ENCODE results near the gene NXNL1. TPM values are rescaled to one million over a fixed set of nuclear protein-coding genes. Genes with fewer than 3 reads are reported as not detected.
"Not testable (repeated sequence)": the region's sequence is repeated elsewhere in the genome, so short reads cannot be mapped to it uniquely, and the experiment has no call there.

NXNL1 gene
- total RNA-seq, 1 donor from 2014 or later: not detected

DNA sequence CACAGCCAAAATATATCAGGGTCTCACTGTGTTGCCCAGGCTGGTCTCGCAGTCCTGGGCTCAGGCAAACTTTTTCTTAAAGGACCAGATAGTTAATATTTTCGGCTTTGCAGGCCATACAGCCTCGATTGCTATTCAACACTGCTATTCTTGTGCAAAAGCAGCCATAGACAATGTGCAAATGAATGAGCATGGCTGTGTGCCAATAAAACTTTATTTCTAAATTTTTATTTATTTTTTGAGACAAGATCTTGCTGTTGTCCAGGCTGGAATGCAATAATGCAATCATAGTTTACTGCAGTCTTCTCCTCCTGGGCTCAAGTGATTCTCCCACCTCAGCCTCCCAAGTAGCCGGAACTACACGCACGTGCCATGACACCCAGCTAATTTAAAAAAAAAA is 42.5 kb upstream of the NXNL1 start:
- no peak overlapping the region for H3K27ac ChIP-seq
- no peaks in the 10 kb centered on the region for H3K9me3 ChIP-seq
- DNase-seq (ENCODE audit: low spot score in 2 of 2): no peak
- peaks cover 17 to 19% of the 10 kb centered on the region in 2 donors for H3K36me3 ChIP-seq
- TF ChIP-seq, protein P1, sequence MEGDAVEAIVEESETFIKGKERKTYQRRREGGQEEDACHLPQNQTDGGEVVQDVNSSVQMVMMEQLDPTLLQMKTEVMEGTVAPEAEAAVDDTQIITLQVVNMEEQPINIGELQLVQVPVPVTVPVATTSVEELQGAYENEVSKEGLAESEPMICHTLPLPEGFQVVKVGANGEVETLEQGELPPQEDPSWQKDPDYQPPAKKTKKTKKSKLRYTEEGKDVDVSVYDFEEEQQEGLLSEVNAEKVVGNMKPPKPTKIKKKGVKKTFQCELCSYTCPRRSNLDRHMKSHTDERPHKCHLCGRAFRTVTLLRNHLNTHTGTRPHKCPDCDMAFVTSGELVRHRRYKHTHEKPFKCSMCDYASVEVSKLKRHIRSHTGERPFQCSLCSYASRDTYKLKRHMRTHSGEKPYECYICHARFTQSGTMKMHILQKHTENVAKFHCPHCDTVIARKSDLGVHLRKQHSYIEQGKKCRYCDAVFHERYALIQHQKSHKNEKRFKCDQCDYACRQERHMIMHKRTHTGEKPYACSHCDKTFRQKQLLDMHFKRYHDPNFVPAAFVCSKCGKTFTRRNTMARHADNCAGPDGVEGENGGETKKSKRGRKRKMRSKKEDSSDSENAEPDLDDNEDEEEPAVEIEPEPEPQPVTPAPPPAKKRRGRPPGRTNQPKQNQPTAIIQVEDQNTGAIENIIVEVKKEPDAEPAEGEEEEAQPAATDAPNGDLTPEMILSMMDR (IDR thresholded peaks at IDR 0.05): no peak
- H3K4me1 ChIP-seq: no peaks in the 10 kb centered on the region
- intact Hi-C loops (cut with DNase I): no loop called here
- H3K4me3 ChIP-seq: no peak overlapping the region
- no peaks in the 10 kb centered on the region for H3K27me3 ChIP-seq

DNA sequence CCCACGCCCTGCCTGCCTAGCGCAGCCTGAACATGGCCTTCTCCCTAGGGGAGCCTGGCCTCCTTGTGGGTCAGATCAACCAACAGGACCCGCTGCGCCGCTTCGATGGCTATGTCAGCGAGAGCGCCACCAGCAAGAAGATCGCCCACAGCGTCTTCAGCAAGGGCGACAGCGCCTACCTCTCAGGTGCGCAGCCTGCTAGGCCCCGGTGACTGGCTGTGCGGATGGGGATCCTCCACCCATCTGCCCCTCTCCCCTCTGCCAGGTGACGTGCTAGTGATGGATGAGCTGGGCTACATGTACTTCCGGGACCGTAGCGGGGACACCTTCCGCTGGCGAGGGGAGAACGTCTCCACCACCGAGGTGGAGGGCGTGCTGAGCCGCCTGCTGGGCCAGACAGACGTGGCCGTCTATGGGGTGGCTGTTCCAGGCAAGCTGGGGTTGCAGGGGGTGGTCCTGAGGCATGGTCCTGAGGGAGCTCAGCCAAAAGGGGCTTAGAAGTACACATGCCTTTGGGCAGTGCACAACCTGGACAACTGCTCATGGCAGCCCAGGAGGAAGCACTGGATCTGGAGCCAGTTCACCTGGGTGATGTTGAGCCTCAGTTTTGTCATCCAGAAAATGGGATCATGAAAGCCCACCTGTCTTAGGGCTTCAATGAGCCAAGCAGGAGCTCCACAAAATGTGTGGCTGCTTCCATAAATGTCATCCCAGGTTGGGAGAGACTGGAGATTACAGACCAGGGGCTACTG is 39.9 kb upstream of the NXNL1 start:
- Histone ChIP-seq H3K4me3 (no peak overlapping the region), H3K27ac (no peak overlapping the region), H3K4me1 (no peaks in the 10 kb centered on the region), H3K27me3 (no peaks in the 10 kb centered on the region), H3K36me3 (peaks cover 26 to 29% of the 10 kb centered on the region in 2 donors), H3K9me3 (no peaks in the 10 kb centered on the region)
- TF ChIP-seq, protein P1 (IDR thresholded peaks at IDR 0.05): no peak
- intact Hi-C loops (cut with DNase I): no loop called here
- no peak for DNase-seq (ENCODE audit: low spot score in 2 of 2)

DNA sequence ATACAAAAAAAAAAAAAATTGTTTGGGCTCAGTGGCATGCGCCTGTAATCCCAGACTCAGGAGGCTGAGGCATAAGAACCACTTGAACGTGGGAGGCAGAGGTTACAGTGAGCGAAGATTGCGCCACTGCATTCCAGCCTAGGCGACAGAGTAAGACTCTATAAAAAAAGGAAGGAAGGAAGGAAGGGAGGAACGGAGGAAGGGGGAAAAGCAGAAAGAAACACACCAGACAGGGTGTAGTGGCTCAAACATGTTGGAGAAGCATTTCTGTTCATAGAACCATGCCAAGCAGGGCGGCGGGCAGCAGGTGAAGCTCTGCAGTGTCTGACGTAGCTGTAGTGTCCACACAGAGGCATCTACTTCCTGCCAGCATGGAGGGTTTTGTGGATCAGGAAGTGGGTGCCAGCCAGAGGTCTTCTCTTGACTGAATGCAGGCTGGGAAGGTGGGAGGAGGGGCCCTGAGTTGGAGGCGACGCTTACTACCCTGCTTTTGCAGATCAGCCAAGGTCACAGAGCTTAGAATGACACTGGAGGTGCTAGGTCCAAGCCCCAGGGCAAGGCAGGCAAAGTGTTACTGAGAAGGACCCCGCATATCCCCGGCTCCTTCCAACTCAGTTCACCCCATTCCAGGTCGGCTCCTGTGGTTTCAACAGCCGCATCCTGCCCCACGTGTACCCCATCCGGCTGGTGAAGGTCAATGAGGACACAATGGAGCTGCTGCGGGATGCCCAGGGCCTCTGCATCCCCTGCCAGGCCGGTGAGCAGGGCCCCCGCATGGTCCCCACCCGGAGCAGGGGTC is 39.1 kb upstream of the NXNL1 start:
- Histone ChIP-seq H3K4me3 (no peak overlapping the region), H3K36me3 (peaks cover 24 to 29% of the 10 kb centered on the region in 2 donors), H3K4me1 (no peaks in the 10 kb centered on the region), H3K27me3 (no peaks in the 10 kb centered on the region), H3K9me3 (no peaks in the 10 kb centered on the region), H3K27ac (peak overlapping the region in 1 of 2 donors; percentile 16)
- intact Hi-C loops (cut with DNase I): no loop called here
- no peak for DNase-seq (ENCODE audit: low spot score in 2 of 2)
- TF ChIP-seq, protein P1 (IDR thresholded peaks at IDR 0.05): no peak

DNA sequence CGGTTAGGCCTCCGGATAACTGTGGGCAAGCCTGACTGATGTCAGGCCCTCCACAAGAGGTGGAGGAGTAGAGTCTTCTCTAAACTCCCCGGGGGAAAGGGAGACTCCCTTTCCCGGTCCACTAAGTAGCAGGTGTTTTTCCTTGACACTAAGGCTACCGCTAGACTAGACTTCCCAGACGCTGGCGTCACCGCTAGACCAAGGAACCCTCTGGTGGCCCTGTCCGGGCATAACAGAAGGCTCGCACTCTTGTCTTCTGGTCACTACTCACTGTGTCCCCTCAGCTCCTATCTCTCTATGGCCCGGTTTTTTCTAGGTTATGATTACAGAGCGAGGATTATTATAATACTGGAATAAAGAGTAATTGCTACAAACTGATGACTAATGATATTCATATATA is 38.3 kb upstream of the NXNL1 start:
- H3K4me3 ChIP-seq; intact Hi-C loops (cut with DNase I); H3K9me3 ChIP-seq; DNase-seq (ENCODE audit: low spot score in 2 of 2); H3K4me1 ChIP-seq; H3K27me3 ChIP-seq; H3K27ac ChIP-seq: not testable (repeated sequence)
- H3K36me3 ChIP-seq: peaks cover 24 to 29% of the 10 kb centered on the region in 2 donors

DNA sequence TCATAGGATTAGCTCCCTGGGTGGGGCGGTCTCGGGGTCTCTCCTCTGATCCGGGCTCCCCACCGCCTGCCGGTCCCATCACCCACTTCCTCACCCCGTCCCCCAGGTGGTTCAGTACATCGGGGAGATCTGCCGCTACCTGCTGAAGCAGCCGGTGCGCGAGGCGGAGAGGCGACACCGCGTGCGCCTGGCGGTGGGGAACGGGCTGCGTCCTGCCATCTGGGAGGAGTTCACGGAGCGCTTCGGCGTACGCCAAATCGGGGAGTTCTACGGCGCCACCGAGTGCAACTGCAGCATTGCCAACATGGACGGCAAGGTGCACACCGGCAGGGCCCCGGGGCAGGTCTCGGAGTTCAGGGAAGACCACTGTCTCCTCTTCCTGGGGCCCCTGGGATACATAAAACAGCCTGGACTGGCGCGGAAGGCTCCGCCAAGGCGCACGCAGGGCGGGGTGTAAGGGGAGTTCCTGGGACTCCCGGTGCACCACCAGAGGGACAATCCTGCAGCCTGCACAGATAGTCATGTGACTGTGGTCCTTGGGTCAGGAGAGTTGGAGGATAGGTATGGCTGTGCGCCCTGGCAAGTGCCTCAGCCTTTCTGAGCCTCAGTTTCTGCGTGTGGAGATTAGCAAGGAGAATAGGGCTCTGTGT is 36.5 kb upstream of the NXNL1 start:
- H3K9me3 ChIP-seq: no peaks in the 10 kb centered on the region
- DNase-seq (ENCODE audit: low spot score in 2 of 2): no peak
- H3K36me3 ChIP-seq: peaks cover 24 to 29% of the 10 kb centered on the region in 2 donors
- no peak overlapping the region for H3K27ac ChIP-seq
- intact Hi-C loops (cut with DNase I): no loop called here
- H3K27me3 ChIP-seq: no peaks in the 10 kb centered on the region
- no peak overlapping the region for H3K4me3 ChIP-seq
- H3K4me1 ChIP-seq: no peaks in the 10 kb centered on the region
- TF ChIP-seq, protein P1 (IDR thresholded peaks at IDR 0.05): no peak
